Rectal smooth muscle tissue (tissue), 1 donor: ENCODE measurements around the gene PRKAR2A.
A peak's percentile ranks its signal among the peaks of the same experiment; 100 is the strongest.

Source experiments
- H3K27ac ChIP-seq: one replicate; pipeline ENCODE4 v1.7.0; 2013; ENCODE audit warnings: low read depth, low read length, inconsistent platforms
- H3K27me3 ChIP-seq: one replicate; pipeline ENCODE4 v1.7.0; 2013; ENCODE audit warnings: low read length; ENCODE audit not compliant: control insufficient read depth, insufficient read depth
- H3K36me3 ChIP-seq: one replicate; pipeline ENCODE4 v1.7.0; 2013; ENCODE audit warnings: low read length; ENCODE audit not compliant: control insufficient read depth, insufficient read depth
- H3K4me1 ChIP-seq: one replicate; pipeline ENCODE4 v1.7.0; 2013; ENCODE audit warnings: low read length; ENCODE audit not compliant: control insufficient read depth, insufficient read depth
- H3K4me3 ChIP-seq: one replicate; pipeline ENCODE4 v1.7.0; 2013; ENCODE audit warnings: low read length
- H3K9ac ChIP-seq: one replicate; pipeline ENCODE4 v1.7.0; 2013; ENCODE audit warnings: low read length

PRKAR2A gene

DNA sequence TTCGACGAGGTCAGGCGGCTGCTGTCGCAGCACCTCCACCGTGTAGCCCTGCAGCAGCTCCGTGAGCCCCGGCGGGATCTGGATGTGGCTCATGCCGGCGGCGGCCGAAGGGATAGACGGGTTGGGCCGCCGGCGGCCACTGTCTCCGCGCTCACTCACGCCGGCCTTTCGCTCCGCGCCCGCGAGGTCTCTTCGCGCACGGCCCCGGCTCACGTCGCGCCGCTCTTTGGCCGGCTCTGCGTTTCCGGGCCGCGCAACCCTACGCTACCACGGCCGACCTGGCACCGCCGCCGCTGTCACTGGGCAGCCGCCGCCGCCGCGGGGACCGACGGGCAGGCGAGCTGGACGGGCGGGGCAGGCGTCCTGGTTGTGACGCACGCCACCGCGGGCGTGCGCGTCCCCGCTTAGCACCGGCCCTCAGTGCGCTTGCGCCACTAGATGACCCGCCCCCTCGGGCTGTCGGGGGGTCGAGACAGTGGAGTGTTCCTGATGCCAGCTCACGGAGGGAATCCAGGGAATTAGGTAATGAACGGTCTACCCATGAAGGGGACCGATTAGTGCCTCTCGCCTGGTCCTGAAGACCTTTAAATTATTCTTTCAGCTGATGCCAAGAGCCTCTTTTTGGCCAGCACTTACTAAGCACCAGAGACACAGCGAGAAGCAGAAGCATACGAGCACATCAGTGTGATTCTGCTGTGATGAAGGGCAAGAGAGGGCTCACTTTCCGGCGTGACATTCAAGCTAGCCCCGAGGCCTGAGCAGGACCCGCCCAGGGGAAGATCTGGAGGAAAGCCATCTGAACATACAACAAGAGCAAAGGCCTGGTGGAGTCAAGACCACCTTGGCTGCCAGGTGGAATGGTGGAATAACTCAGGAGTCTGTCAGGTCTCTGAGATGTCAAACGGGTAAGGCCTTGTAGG is at the start of gene PRKAR2A:
TSS of gene PRKAR2A (minus strand) at position 371 of the 920 bp plus-strand sequence. CDS start at position 93, 278 bp downstream.
- H3K27me3 ChIP-seq = no peaks in the 10 kb centered on the region
- peak within 1 kb of the TSS; percentile 80 for H3K9ac ChIP-seq
- H3K4me3 ChIP-seq = peak within 1 kb of the TSS; percentile 91
- no peaks in the 10 kb centered on the region for H3K36me3 ChIP-seq
- H3K4me1 ChIP-seq = peaks cover 12% of the 10 kb centered on the region
- H3K27ac ChIP-seq = peak within 1 kb of the TSS; percentile 95

- no peak overlapping the region for H3K27ac ChIP-seq
- H3K4me1 ChIP-seq = no peaks in the 10 kb centered on the region
- no peak overlapping the region for H3K9ac ChIP-seq
- H3K36me3 ChIP-seq = no peaks in the 10 kb centered on the region
- H3K4me3 ChIP-seq = no peak overlapping the region
- no peaks in the 10 kb centered on the region for H3K27me3 ChIP-seq
Measured at GRCh38 chr3:48896936-48897335, 49.3 kb upstream of the PRKAR2A start.

DNA sequence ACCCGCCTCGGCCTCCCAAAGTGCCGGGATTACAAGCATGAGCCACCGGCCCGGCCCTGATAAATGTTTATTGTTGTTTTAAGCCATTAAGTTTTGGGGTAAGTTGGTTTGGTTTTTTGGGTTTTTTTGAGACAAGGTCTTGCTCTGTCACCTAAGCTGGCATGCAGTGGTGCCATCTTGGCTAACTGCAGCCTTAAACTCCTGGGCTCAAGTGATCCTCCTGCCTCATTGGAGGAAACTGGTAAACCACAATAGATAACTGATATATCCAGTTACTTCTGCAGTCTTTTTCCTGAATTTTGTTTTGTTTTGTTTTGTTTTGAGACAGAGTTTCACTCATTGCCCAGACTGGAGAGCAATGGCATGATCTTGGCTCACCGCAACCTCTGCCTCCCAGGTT is 46.8 kb upstream of the PRKAR2A start:
- H3K36me3 ChIP-seq = peaks cover 4% of the 10 kb centered on the region
- H3K4me1 ChIP-seq = no peaks in the 10 kb centered on the region
- H3K9ac ChIP-seq = no peak overlapping the region
- H3K27ac ChIP-seq = no peak overlapping the region
- H3K4me3 ChIP-seq = no peak overlapping the region
- H3K27me3 ChIP-seq = no peaks in the 10 kb centered on the region

DNA sequence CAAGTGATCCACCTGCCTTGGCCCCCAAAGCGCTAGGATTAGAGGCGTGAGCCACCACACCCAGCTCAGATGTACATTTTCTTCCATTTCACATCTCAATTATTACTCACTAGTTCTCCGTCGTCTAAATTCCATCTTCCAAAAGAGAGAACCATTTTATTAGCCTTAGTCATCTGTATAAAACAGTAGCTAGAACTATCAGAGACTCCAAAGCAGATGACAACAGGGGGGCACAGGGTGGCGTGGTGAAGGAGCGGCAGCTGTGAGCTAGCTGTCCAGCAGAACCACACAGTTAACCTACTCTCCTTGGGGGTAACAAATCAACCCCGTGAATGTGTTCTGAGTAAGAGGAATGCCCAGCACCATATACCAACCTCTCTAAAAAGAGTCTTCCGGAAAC is 43.9 kb upstream of the PRKAR2A start:
- Histone ChIP-seq H3K4me1 (no peaks in the 10 kb centered on the region), H3K4me3 (no peak overlapping the region), H3K27me3 (no peaks in the 10 kb centered on the region), H3K9ac (no peak overlapping the region), H3K27ac (no peak overlapping the region), H3K36me3 (peaks cover 4% of the 10 kb centered on the region)

GRCh38 chr3:48885753-48886152 is 38.1 kb upstream of the PRKAR2A start:
- peaks cover 12% of the 10 kb centered on the region for H3K36me3 ChIP-seq
- no peak overlapping the region for H3K9ac ChIP-seq
- no peak overlapping the region for H3K27ac ChIP-seq
- H3K4me1 ChIP-seq = no peaks in the 10 kb centered on the region
- H3K4me3 ChIP-seq = no peak overlapping the region
- no peaks in the 10 kb centered on the region for H3K27me3 ChIP-seq

DNA sequence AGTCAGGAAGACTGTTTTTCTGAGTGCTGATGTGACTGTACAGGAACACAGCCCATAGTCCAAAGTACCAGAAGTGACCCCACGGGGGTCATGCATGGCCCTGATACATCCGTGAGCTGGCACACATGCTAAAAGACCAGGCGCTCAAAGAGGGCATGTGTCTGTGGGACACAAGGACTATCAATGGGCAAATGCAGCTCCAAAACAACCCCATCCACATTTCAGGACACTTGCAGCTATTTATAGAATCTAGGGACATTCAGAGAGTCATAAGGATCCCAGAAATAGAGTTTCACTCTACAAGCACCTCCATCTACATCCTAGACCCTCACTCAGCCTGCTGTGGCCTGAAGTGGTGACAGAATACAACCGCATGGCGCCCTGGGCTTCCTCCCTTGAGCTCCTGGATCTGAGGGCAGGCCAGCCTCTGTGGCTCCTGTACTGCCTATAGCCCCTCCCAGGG is 34.0 kb upstream of the PRKAR2A start:
- H3K4me3 ChIP-seq = no peak overlapping the region
- H3K4me1 ChIP-seq = no peaks in the 10 kb centered on the region
- no peak overlapping the region for H3K27ac ChIP-seq
- H3K9ac ChIP-seq = no peak overlapping the region
- no peaks in the 10 kb centered on the region for H3K27me3 ChIP-seq
- peaks cover 12% of the 10 kb centered on the region for H3K36me3 ChIP-seq

GRCh38 chr3:48881006-48881405 is 33.3 kb upstream of the PRKAR2A start:
- Histone ChIP-seq H3K36me3 (peaks cover 12% of the 10 kb centered on the region), H3K4me3 (no peak overlapping the region), H3K4me1 (no peaks in the 10 kb centered on the region), H3K27me3 (no peaks in the 10 kb centered on the region), H3K27ac (no peak overlapping the region), H3K9ac (no peak overlapping the region)

DNA sequence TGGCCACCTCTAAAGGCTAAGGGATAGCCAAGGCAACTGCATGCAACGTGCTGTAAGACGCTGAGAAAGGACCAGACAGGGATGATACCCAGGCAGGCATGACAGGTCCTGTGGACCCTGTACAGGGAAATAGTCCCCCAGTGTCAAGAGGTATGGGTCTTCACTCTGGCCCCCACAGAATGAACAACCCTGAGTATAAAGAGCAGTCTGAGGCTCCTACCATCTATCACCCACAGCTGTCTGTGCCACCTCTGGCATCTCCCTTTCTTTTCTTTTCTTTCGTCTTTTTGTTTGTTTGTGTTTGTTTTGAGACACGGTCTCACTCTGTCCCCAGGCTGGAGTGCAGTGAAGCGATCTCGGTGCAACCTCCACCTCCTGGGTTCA is 32.3 kb upstream of the PRKAR2A start:
- H3K4me1 ChIP-seq = no peaks in the 10 kb centered on the region
- no peak overlapping the region for H3K4me3 ChIP-seq
- no peak overlapping the region for H3K9ac ChIP-seq
- H3K27me3 ChIP-seq = no peaks in the 10 kb centered on the region
- H3K36me3 ChIP-seq = peaks cover 9% of the 10 kb centered on the region
- no peak overlapping the region for H3K27ac ChIP-seq

- Histone ChIP-seq H3K36me3 (peaks cover 9% of the 10 kb centered on the region), H3K4me3 (no peak overlapping the region), H3K9ac (no peak overlapping the region), H3K4me1 (no peaks in the 10 kb centered on the region), H3K27me3 (no peaks in the 10 kb centered on the region), H3K27ac (no peak overlapping the region)
Measured at GRCh38 chr3:48879307-48879993, 31.8 kb upstream of the PRKAR2A start.

GRCh38 chr3:48877671-48878070 is 30.0 kb upstream of the PRKAR2A start:
- no peak overlapping the region for H3K9ac ChIP-seq
- H3K4me3 ChIP-seq = no peak overlapping the region
- no peaks in the 10 kb centered on the region for H3K4me1 ChIP-seq
- no peaks in the 10 kb centered on the region for H3K27me3 ChIP-seq
- no peak overlapping the region for H3K27ac ChIP-seq
- H3K36me3 ChIP-seq = peaks cover 9% of the 10 kb centered on the region

DNA sequence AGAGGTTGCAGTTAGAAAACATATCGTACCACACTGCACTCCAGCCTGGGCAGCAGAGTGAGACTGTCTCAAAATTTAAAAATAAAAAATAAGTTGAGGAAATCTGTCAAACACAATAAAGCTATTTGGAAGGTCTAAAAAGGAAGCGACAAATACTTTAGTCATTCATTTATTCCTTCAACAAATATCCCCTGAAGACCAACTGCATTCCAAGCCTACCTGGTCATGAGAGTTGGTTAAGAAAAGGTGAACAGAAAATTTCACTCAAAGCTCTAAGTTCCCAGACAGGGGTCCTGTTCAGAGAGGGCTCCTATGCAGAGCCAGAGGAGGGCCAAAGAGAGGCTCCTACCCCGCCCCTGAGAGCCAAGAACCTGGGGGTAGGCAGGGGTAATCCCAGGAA is 15.4 kb upstream of the PRKAR2A start:
- Histone ChIP-seq H3K4me3 (no peak overlapping the region), H3K4me1 (no peaks in the 10 kb centered on the region), H3K27ac (no peak overlapping the region), H3K36me3 (peaks cover 17% of the 10 kb centered on the region), H3K9ac (no peak overlapping the region), H3K27me3 (no peaks in the 10 kb centered on the region)

GRCh38 chr3:48859206-48859605 is 11.5 kb upstream of the PRKAR2A start:
- peaks cover 20% of the 10 kb centered on the region for H3K36me3 ChIP-seq
- H3K27ac ChIP-seq = no peak overlapping the region
- H3K9ac ChIP-seq = no peak overlapping the region
- H3K27me3 ChIP-seq = no peaks in the 10 kb centered on the region
- H3K4me3 ChIP-seq = no peak overlapping the region
- H3K4me1 ChIP-seq = no peaks in the 10 kb centered on the region
